Measurements from ENCODE around the gene B3GALT4.

Gene B3GALT4

DNA sequence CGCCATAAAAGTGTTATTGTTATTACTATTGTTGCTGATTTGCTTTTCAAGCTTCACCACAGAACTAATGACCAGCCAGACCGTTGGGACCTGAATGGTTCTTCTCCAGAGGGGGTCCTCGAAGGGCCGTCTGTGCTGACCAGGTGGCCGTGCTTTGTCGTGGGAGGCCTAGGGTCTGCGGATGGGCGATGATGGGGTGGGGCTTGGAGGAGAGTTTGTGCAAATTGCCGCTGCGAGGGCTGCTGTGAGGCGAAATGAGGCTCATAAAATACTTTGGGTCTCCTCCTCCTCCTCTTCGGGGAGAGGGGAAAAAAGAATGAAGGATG lies 46.7 kb downstream of the B3GALT4 start:
- TF ChIP-seq, protein P1, sequence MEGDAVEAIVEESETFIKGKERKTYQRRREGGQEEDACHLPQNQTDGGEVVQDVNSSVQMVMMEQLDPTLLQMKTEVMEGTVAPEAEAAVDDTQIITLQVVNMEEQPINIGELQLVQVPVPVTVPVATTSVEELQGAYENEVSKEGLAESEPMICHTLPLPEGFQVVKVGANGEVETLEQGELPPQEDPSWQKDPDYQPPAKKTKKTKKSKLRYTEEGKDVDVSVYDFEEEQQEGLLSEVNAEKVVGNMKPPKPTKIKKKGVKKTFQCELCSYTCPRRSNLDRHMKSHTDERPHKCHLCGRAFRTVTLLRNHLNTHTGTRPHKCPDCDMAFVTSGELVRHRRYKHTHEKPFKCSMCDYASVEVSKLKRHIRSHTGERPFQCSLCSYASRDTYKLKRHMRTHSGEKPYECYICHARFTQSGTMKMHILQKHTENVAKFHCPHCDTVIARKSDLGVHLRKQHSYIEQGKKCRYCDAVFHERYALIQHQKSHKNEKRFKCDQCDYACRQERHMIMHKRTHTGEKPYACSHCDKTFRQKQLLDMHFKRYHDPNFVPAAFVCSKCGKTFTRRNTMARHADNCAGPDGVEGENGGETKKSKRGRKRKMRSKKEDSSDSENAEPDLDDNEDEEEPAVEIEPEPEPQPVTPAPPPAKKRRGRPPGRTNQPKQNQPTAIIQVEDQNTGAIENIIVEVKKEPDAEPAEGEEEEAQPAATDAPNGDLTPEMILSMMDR (conservative IDR thresholded peaks at IDR 0.05; ENCODE audit: low read depth, low read length): no peak
- no peak for DNase-seq (ENCODE audit: low read depth)
- H3K4me3 ChIP-seq (ENCODE audit: low read length): peak overlapping the region; percentile 87

DNA sequence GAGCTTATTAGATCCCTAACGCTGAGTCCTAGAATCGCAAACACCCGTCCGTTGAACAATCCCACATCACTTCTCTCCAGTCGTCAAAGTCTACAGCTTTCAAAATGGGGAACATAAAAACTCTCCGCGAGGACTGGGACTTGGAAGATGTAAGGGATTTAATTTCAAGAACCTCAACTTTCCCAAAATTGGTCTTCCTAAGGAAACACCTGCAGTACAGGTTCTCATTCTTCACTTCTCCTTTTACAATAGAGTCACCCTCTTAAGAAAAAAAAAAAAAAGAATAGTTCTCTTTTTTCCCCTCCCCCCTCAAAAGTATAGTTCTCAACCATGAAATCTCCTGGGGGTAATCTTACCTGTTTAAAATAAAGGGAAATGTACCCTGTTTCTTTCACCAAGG lies 47.2 kb downstream of the B3GALT4 start:
- no peak for DNase-seq (ENCODE audit: low read depth)
- TF ChIP-seq, protein P1 (conservative IDR thresholded peaks at IDR 0.05; ENCODE audit: low read depth, low read length): no peak
- peak overlapping the region; percentile 87 for H3K4me3 ChIP-seq (ENCODE audit: low read length)
